ENCODE measurements around the gene CPED1. TPM values are rescaled to one million over a fixed set of nuclear protein-coding genes. Genes with fewer than 3 reads are reported as not detected.

CPED1 gene
- total RNA-seq, 1 experiment from 2014 or later, result 0.13 TPM

DNA sequence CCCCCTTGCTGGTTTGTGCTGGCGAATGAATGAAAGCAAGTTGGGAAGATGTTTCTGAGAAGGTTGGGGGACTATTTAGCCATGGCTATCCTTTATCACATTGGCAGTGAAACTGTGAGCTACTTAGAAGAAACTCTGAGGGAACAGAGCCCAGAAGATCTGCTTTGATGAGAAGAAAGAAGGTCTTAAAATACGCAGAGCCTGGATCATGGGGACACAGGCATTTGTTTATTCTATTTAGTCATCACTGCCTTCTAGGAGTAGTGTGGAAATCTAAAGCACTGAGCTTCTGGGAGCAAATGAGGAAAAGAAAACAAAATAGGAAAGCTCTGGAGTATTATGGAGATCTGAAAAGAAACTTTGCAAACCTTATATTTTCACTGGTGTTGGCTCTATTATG is 28.5 kb downstream of the CPED1 start:
- WGBS (ENCODE audit: extremely low coverage, insufficient read length, low lambda C conversion rate), result no CpG with 5 or more reads among the region's 2 CpGs
- Histone ChIP-seq H3K27ac (ENCODE audit: insufficient read length, low read depth, low read length) (no peak overlapping the region), H3T11ph (ENCODE audit: low read length) (no peak overlapping the region)

More for the DNA sequence above, 28.5 kb downstream of the CPED1 start:
- no peak overlapping the region for H3K4me2 ChIP-seq (ENCODE audit: insufficient read depth, insufficient read length, low read length)
- no peaks in the 10 kb centered on the region for H3K4me1 ChIP-seq (ENCODE audit: insufficient read depth, low read length)
- no peaks in the 10 kb centered on the region for H3K9me3 Mint-ChIP-seq
- DNase-seq, result no peak
- no peaks in the 10 kb centered on the region for H3K23me2 ChIP-seq (ENCODE audit: insufficient read length, low read depth, low read length, poor library complexity, severe bottlenecking)
- H3K27me3 ChIP-seq (ENCODE audit: insufficient read depth, low read length), result no peaks in the 10 kb centered on the region
- no peak overlapping the region for H4K8ac ChIP-seq (replicated peaks; ENCODE audit: insufficient read length, low read depth, low read length)
- TF ChIP-seq, protein P1, sequence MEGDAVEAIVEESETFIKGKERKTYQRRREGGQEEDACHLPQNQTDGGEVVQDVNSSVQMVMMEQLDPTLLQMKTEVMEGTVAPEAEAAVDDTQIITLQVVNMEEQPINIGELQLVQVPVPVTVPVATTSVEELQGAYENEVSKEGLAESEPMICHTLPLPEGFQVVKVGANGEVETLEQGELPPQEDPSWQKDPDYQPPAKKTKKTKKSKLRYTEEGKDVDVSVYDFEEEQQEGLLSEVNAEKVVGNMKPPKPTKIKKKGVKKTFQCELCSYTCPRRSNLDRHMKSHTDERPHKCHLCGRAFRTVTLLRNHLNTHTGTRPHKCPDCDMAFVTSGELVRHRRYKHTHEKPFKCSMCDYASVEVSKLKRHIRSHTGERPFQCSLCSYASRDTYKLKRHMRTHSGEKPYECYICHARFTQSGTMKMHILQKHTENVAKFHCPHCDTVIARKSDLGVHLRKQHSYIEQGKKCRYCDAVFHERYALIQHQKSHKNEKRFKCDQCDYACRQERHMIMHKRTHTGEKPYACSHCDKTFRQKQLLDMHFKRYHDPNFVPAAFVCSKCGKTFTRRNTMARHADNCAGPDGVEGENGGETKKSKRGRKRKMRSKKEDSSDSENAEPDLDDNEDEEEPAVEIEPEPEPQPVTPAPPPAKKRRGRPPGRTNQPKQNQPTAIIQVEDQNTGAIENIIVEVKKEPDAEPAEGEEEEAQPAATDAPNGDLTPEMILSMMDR (conservative IDR thresholded peaks at IDR 0.05), result no peak
- no peak overlapping the region for H3K27ac Mint-ChIP-seq
- no peak overlapping the region for H2BK120ac ChIP-seq (ENCODE audit: low read depth, low read length, poor library complexity, severe bottlenecking)
- no peak overlapping the region for H2BK12ac ChIP-seq (ENCODE audit: insufficient read length, low read depth, low read length)
- no peaks in the 10 kb centered on the region for H3K36me3 Mint-ChIP-seq (ENCODE audit: insufficient read depth in 1 of 3, low read depth in 3 of 3)
- no peak overlapping the region for H3K4ac ChIP-seq (ENCODE audit: low read depth, low read length)
- no peak overlapping the region for H3K14ac ChIP-seq (ENCODE audit: insufficient read depth, low read length)
- H3K9ac ChIP-seq (ENCODE audit: extremely low read depth, insufficient read length, low read length), result no peak overlapping the region
- H3K4me1 Mint-ChIP-seq, result no peaks in the 10 kb centered on the region
- H2AFZ ChIP-seq (ENCODE audit: low read length), result peak overlapping the region; percentile 8
- no peak overlapping the region for H2BK5ac ChIP-seq (ENCODE audit: insufficient read length, low read length)
- H3K23ac ChIP-seq (ENCODE audit: insufficient read length, low read depth, low read length), result no peak overlapping the region
- H2AK5ac ChIP-seq (ENCODE audit: insufficient read length, low read length), result no peak overlapping the region
- H3K18ac ChIP-seq (ENCODE audit: insufficient read length, low read depth, low read length), result no peak overlapping the region
- H3K27me3 Mint-ChIP-seq (ENCODE audit: low read depth), result no peaks in the 10 kb centered on the region
- no peak overlapping the region for H3K4me3 Mint-ChIP-seq
- H3K79me2 ChIP-seq (ENCODE audit: insufficient read depth, low read length), result no peaks in the 10 kb centered on the region
- no peak overlapping the region for H4K5ac ChIP-seq (ENCODE audit: insufficient read length, low read depth, low read length)
- H3K56ac ChIP-seq (ENCODE audit: insufficient read length, low read depth, low read length), result no peak overlapping the region
- H4K20me1 ChIP-seq (ENCODE audit: control insufficient read depth, insufficient read depth, insufficient read length), result no peaks in the 10 kb centered on the region
- no peaks in the 10 kb centered on the region for H3K9me3 ChIP-seq (ENCODE audit: control insufficient read depth, low read depth, low read length)
- H4K91ac ChIP-seq (ENCODE audit: insufficient read length, low read depth, low read length), result no peak overlapping the region
- H2BK15ac ChIP-seq (ENCODE audit: low read depth, low read length), result no peak overlapping the region
- no peaks in the 10 kb centered on the region for H3K79me1 ChIP-seq (ENCODE audit: insufficient read depth, low read depth, low read length, poor library complexity, severe bottlenecking)
- H2BK20ac ChIP-seq (ENCODE audit: low read depth, low read length, poor library complexity, severe bottlenecking), result no peak overlapping the region

Measured in H9 (cell line).